Measurements from ENCODE around the gene ATRX. TPM values are rescaled to one million over a fixed set of nuclear protein-coding genes. Genes with fewer than 3 reads are reported as not detected.

ATRX gene
- total RNA-seq, 1 experiment from 2014 or later = 64.0 TPM

Other genes starting within 250 kb of the ATRX start
- gene MAGT1, start 109.2 kb upstream of the ATRX start, total RNA-seq (2014; rRNA removed) = 106 and 119 TPM in 2 replicates
- gene COX7B, start 113.3 kb upstream of the ATRX start, total RNA-seq (2014; rRNA removed) = 566 and 852 TPM in 2 replicates
- gene ATP7A, start 124.5 kb upstream of the ATRX start, total RNA-seq (2014; rRNA removed) = 3.4 and 4.3 TPM in 2 replicates
- gene PGAM4, start 183.4 kb upstream of the ATRX start, total RNA-seq (2014; rRNA removed) = not detected in 2 replicates

Measured in PC-3 (cell line).